GDM1 (cell line): ENCODE results near the gene FAM13B.
"Not testable (repeated sequence)": the region's sequence is repeated elsewhere in the genome, so short reads cannot be mapped to it uniquely, and the experiment has no call there.

ENCODE experiments used
- DNase-seq: peaks from one replicate; lab custom pipeline; 2025; lab: John Stamatoyannopoulos, UW

The FAM13B gene

GRCh38 chr5:137960819-137961218 lies 72.1 kb downstream of the FAM13B start:
- DNase-seq, result no peak

GRCh38 chr5:137960141-137960540 lies 72.7 kb downstream of the FAM13B start:
- no peak for DNase-seq

GRCh38 chr5:137959488-137959887 lies 73.4 kb downstream of the FAM13B start:
- DNase-seq, result no peak

GRCh38 chr5:137957948-137958347 lies 74.9 kb downstream of the FAM13B start:
- no peak for DNase-seq

GRCh38 chr5:137954131-137954879 lies 78.6 kb downstream of the FAM13B start:
- no peak for DNase-seq

GRCh38 chr5:137945825-137946224 lies 87.1 kb downstream of the FAM13B start:
- DNase-seq, result no peak

- DNase-seq, result not testable (repeated sequence)
Measured at GRCh38 chr5:137944280-137944679, 88.6 kb downstream of the FAM13B start.

- DNase-seq, result no peak
Measured at GRCh38 chr5:137939331-137939730, 93.5 kb downstream of the FAM13B start.

- no peak for DNase-seq
Measured at GRCh38 chr5:137938751-137939143, 94.1 kb downstream of the FAM13B start.

- no peak for DNase-seq
Measured at GRCh38 chr5:137937994-137938750, 94.7 kb downstream of the FAM13B start.

- no peak for DNase-seq
Measured at GRCh38 chr5:137935694-137936093, 97.2 kb downstream of the FAM13B start.

- no peak for DNase-seq
Measured at GRCh38 chr5:137935190-137935589, 97.7 kb downstream of the FAM13B start.

GRCh38 chr5:137933491-137933911 lies 99.4 kb downstream of the FAM13B start:
- no peak for DNase-seq

GRCh38 chr5:137932800-137933199 lies 100.1 kb downstream of the FAM13B start:
- no peak for DNase-seq

- DNase-seq, result no peak
Measured at GRCh38 chr5:137923856-137924255, 109.0 kb downstream of the FAM13B start.

- no peak for DNase-seq
Measured at GRCh38 chr5:137921931-137922330, 110.9 kb downstream of the FAM13B start.

GRCh38 chr5:137916923-137917322 lies 116.0 kb downstream of the FAM13B start:
- no peak for DNase-seq

- DNase-seq, result no peak
Measured at GRCh38 chr5:137914758-137915157, 118.1 kb downstream of the FAM13B start.

GRCh38 chr5:137902408-137903133 lies 130.3 kb downstream of the FAM13B start:
- no peak for DNase-seq

- DNase-seq, result no peak
Measured at GRCh38 chr5:137901011-137901817, 131.7 kb downstream of the FAM13B start.

GRCh38 chr5:137899493-137899892 lies 133.4 kb downstream of the FAM13B start:
- no peak for DNase-seq

- no peak for DNase-seq
Measured at GRCh38 chr5:137896560-137896959, 136.3 kb downstream of the FAM13B start.
